ENCODE measurements around the gene ABHD5. TPM values are rescaled to one million over a fixed set of nuclear protein-coding genes. Genes with fewer than 3 reads are reported as not detected.

ABHD5 gene
- total RNA-seq, 1 experiment from 2014 or later, result 20.3 TPM

GRCh38 chr3:43776101-43776500 lies 85.4 kb downstream of the ABHD5 start:
- CTCF ChIA-PET, result interaction anchor here (0.6 kb wide), 1 partner anchor 1655 kb away, joined by 4 read pairs; no protein-coding TSS in a partner anchor
- DNase-seq, result no peak
- peaks cover 26% of the 10 kb centered on the region for H3K27me3 Mint-ChIP-seq (ENCODE audit: unreplicated experiment)
- BruUV-seq (replicated peaks), result no TSS peak
- no peak overlapping the region for H3K4me3 Mint-ChIP-seq (ENCODE audit: low read depth, unreplicated experiment)
- no peak for TF ChIP-seq CTCF (IDR thresholded peaks at IDR 0.05; ENCODE audit: unreplicated experiment)
- intact Hi-C loops (cut with micrococcal nuclease; ENCODE audit: unreplicated experiment), result no loop called here
- peaks cover 1% of the 10 kb centered on the region for H3K4me1 Mint-ChIP-seq (ENCODE audit: low read depth, unreplicated experiment)
- no peaks in the 10 kb centered on the region for H3K9me3 Mint-ChIP-seq (ENCODE audit: low read depth, unreplicated experiment)
- H3K36me3 Mint-ChIP-seq (ENCODE audit: insufficient read depth, unreplicated experiment), result no peaks in the 10 kb centered on the region
- no peak overlapping the region for H3K27ac Mint-ChIP-seq (ENCODE audit: unreplicated experiment)

GRCh38 chr3:43779850-43780249 lies 89.1 kb downstream of the ABHD5 start:
- no peaks in the 10 kb centered on the region for H3K9me3 Mint-ChIP-seq (ENCODE audit: low read depth, unreplicated experiment)
- H3K27ac Mint-ChIP-seq (ENCODE audit: unreplicated experiment), result no peak overlapping the region
- no peaks in the 10 kb centered on the region for H3K36me3 Mint-ChIP-seq (ENCODE audit: insufficient read depth, unreplicated experiment)
- intact Hi-C loops (cut with micrococcal nuclease; ENCODE audit: unreplicated experiment), result no loop called here
- H3K4me3 Mint-ChIP-seq (ENCODE audit: low read depth, unreplicated experiment), result no peak overlapping the region
- TF ChIP-seq CTCF (IDR thresholded peaks at IDR 0.05; ENCODE audit: unreplicated experiment), result no peak
- no peak for DNase-seq
- no peaks in the 10 kb centered on the region for H3K4me1 Mint-ChIP-seq (ENCODE audit: low read depth, unreplicated experiment)
- CTCF ChIA-PET, result no interaction called here
- no TSS peak for BruUV-seq (replicated peaks)
- H3K27me3 Mint-ChIP-seq (ENCODE audit: unreplicated experiment), result peaks cover 26% of the 10 kb centered on the region

- CTCF ChIA-PET, result no interaction called here
- intact Hi-C loops (cut with micrococcal nuclease; ENCODE audit: unreplicated experiment), result no loop called here
- Mint-ChIP-seq H3K9me3 (ENCODE audit: low read depth, unreplicated experiment) (no peaks in the 10 kb centered on the region), H3K4me3 (ENCODE audit: low read depth, unreplicated experiment) (no peak overlapping the region), H3K36me3 (ENCODE audit: insufficient read depth, unreplicated experiment) (no peaks in the 10 kb centered on the region), H3K4me1 (ENCODE audit: low read depth, unreplicated experiment) (no peaks in the 10 kb centered on the region), H3K27me3 (ENCODE audit: unreplicated experiment) (peaks cover 48% of the 10 kb centered on the region), H3K27ac (ENCODE audit: unreplicated experiment) (no peak overlapping the region)
- no peak for DNase-seq
- no peak for TF ChIP-seq CTCF (IDR thresholded peaks at IDR 0.05; ENCODE audit: unreplicated experiment)
- BruUV-seq (replicated peaks), result no TSS peak
These were observed 91.8 kb downstream of the ABHD5 start for GRCh38 chr3:43782541-43782940.

Other genes with a start within 250 kb of the ABHD5 start
- 22.9 and 26.8 TPM in 2 replicates for gene ANO10, start 68.9 kb upstream of the ABHD5 start, total RNA-seq (2022)

All from Calu3 (cell line).